Measurements from ENCODE around the gene MLH1. TPM values are rescaled to one million over a fixed set of nuclear protein-coding genes. Genes with fewer than 3 reads are reported as not detected.

Gene MLH1
- total and polyA plus RNA-seq, 2 of the 8 experiments (the other 6 are each of a cell fraction or from before 2014, with no cell fraction given) = 36.4 to 47.3 TPM

DNA sequence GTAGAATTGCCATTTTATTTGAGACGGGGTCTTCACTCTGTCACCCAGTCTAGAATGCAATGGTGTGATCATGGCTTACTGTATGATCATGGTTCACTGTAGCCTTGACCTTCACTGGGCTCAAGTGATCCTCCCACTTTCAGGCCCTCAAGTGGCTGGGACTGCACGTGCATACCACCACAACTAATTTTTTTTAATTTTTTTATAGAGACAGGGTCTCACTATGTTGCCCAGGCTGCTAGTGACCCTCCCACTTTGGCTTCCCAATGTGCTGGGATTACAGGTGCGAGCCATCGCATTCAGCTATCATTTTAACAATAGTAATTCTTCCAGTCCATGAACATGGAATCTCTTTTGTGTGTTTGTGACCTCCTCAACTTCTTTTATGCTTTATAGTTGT, 12.3 kb upstream of the MLH1 start (continued):
- no peak for TF ChIP-seq KDM4A (IDR thresholded peaks at IDR 0.05; ENCODE audit: low read depth, low read length, severe bottlenecking)
- TF ChIP-seq RAD21 (IDR thresholded peaks at IDR 0.05 in 1 of 2, conservative IDR thresholded peaks at IDR 0.05 in 1 of 2; ENCODE audit: low read depth in 2 of 2, low read length in 2 of 2) = no peak
- no peak for TF ChIP-seq PHF8 (conservative IDR thresholded peaks at IDR 0.05; ENCODE audit: low read depth, low read length)
- no peak for TF ChIP-seq NANOG (IDR thresholded peaks at IDR 0.05; ENCODE audit: insufficient read depth, low read depth, low read length, poor library complexity, severe bottlenecking)
- TF ChIP-seq SUZ12 (IDR thresholded peaks at IDR 0.05; ENCODE audit: low read length) = no peak
- TF ChIP-seq BACH1 (IDR thresholded peaks at IDR 0.05; ENCODE audit: low read length) = no peak
- no peak for TF ChIP-seq RNF2 (IDR thresholded peaks at IDR 0.05; ENCODE audit: borderline replicate concordance, low read depth, low read length, missing control alignments, poor library complexity, severe bottlenecking)
- TF ChIP-seq GABPA (IDR thresholded peaks at IDR 0.05; ENCODE audit: borderline replicate concordance, insufficient read depth, low read length) = no peak

Data from H1 (cell line).